ENCODE measurements around the gene ADSL.

ADSL gene

DNA sequence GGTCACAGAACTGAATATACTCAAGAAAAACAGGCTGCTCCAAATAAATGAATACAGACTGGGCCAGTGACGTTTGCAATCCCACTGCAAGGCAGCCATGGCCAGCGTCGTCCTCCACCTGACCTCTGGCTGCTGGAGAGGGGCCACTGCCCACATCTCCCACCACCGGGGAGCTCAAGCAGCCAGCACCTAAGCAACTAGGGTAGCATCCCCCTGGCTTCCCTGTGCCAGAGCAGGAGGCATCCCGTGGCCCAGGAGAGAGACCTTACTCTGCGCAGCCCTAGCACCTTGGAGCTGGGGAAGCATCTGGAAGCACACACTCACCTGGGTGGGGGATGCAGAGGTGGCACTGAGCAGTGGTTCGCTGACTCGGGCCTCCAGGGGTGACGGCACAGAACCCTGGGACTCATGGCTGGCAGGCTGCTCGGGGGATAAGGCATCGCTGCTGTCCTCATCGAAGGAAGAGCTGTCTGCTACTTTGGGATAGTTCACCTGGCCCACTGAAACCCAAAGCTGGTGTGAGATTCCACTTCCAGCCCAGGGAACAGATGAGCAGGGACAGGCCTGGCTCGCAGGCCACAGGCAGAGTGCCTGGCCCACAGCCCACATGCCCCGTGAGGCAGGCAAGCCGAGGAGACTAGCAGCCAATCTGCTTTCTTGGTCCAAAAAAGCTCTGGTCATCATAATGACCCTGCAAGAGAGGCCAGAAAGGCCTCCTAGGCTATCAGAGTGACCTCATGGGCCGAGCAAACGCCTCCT lies 77.8 kb downstream of the ADSL start:
- Mint-ChIP-seq H3K4me3 (no peak overlapping the region), H3K9me3 (no peaks in the 10 kb centered on the region), H3K27me3 (ENCODE audit: low read depth, poor library complexity) (peaks cover 4% of the 10 kb centered on the region), H3K27ac (peak overlapping the region; percentile 79), H3K36me3 (ENCODE audit: low read depth) (peaks cover 22% of the 10 kb centered on the region), H3K4me1 (peaks cover 6% of the 10 kb centered on the region)
- DNase-seq, result no peak
- TF ChIP-seq, protein P1, sequence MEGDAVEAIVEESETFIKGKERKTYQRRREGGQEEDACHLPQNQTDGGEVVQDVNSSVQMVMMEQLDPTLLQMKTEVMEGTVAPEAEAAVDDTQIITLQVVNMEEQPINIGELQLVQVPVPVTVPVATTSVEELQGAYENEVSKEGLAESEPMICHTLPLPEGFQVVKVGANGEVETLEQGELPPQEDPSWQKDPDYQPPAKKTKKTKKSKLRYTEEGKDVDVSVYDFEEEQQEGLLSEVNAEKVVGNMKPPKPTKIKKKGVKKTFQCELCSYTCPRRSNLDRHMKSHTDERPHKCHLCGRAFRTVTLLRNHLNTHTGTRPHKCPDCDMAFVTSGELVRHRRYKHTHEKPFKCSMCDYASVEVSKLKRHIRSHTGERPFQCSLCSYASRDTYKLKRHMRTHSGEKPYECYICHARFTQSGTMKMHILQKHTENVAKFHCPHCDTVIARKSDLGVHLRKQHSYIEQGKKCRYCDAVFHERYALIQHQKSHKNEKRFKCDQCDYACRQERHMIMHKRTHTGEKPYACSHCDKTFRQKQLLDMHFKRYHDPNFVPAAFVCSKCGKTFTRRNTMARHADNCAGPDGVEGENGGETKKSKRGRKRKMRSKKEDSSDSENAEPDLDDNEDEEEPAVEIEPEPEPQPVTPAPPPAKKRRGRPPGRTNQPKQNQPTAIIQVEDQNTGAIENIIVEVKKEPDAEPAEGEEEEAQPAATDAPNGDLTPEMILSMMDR (IDR thresholded peaks at IDR 0.05), result no peak

DNA sequence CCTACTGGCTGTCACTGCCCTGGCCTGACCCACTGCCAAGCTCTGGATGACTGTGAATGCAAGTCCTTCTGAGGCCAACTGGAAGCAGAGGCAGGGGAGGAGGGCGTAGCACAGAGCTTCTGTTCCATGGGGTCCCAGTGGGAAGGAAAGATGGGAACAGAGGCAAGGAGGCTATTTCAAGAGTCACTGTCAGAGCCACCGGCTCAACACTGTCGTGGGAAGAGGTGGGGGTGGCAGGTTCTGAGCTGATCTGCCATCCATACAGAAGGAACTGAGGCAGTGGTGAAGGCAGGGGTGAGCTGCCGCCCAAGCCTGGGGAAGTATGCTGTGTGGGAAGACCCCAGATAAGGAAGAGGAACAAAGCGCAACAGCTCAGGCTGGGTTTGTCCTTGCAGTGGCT lies 78.8 kb downstream of the ADSL start:
- Mint-ChIP-seq H3K9me3 (no peaks in the 10 kb centered on the region), H3K27ac (no peak overlapping the region)

DNA sequence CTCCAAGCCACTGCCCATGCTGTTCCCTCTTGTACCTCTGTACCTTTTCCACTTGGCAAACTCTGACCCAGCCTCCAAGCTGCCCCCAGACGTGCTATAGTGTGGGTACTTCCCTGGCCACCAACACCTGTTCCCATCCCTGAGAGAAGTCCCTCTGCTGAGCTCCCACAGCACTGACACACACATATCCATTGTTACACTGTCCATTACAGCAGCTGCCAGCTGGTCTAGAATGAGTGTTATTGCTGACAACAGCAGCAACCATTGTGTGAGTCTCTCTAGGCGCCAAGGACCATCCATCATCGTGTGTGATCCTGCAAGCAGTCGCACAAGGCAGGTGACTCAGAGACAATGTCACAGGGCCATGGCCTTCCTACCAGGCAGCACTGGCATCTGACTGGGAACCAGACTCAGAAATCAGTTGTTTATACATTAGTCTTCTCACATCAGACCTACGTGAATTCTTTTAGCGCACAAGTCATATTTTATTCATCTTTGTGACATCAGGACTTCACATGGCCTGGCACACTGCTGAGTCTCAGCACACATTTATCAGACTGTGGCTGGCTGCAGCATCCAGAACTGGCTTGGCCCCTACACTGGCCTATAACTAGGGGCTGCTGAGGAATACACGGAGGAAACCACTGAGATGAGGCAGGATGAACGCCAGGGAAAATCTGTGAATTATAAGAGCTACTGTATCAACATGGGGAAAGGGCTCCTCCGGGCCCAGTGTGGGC lies 80.5 kb downstream of the ADSL start:
- Mint-ChIP-seq H3K4me3 (no peak overlapping the region), H3K4me1 (peaks cover 6% of the 10 kb centered on the region), H3K27ac (peak overlapping the region; percentile 74), H3K27me3 (ENCODE audit: low read depth, poor library complexity) (peaks cover 4% of the 10 kb centered on the region), H3K9me3 (no peaks in the 10 kb centered on the region), H3K36me3 (ENCODE audit: low read depth) (peaks cover 27% of the 10 kb centered on the region)
- no peak for DNase-seq
- TF ChIP-seq, protein P1 (IDR thresholded peaks at IDR 0.05), result no peak

More for the DNA sequence above, 78.8 kb downstream of the ADSL start:
- Mint-ChIP-seq H3K4me1 (peaks cover 6% of the 10 kb centered on the region), H3K4me3 (no peak overlapping the region), H3K27me3 (ENCODE audit: low read depth, poor library complexity) (peaks cover 4% of the 10 kb centered on the region), H3K36me3 (ENCODE audit: low read depth) (peaks cover 26% of the 10 kb centered on the region)
- no peak for DNase-seq
- TF ChIP-seq, protein P1 (IDR thresholded peaks at IDR 0.05), result no peak

GRCh38 chr22:40428796-40429195 lies 82.5 kb downstream of the ADSL start:
- TF ChIP-seq, protein P1 (IDR thresholded peaks at IDR 0.05), result no peak
- Mint-ChIP-seq H3K36me3 (ENCODE audit: low read depth) (peaks cover 13% of the 10 kb centered on the region), H3K27me3 (ENCODE audit: low read depth, poor library complexity) (peaks cover 4% of the 10 kb centered on the region), H3K4me3 (no peak overlapping the region), H3K27ac (no peak overlapping the region), H3K9me3 (no peaks in the 10 kb centered on the region), H3K4me1 (peaks cover 6% of the 10 kb centered on the region)
- no peak for DNase-seq

- Mint-ChIP-seq H3K27ac (no peak overlapping the region), H3K36me3 (ENCODE audit: low read depth) (peaks cover 13% of the 10 kb centered on the region), H3K4me1 (peaks cover 4% of the 10 kb centered on the region), H3K4me3 (no peak overlapping the region), H3K27me3 (ENCODE audit: low read depth, poor library complexity) (peaks cover 4% of the 10 kb centered on the region), H3K9me3 (no peaks in the 10 kb centered on the region)
- DNase-seq, result no peak
- TF ChIP-seq, protein P1 (IDR thresholded peaks at IDR 0.05), result no peak
Measured at GRCh38 chr22:40429481-40429880, 83.2 kb downstream of the ADSL start.
